ENCODE measurements around the gene SYAP1. TPM values are rescaled to one million over a fixed set of nuclear protein-coding genes. Genes with fewer than 3 reads are reported as not detected.

The SYAP1 gene
- total and polyA plus RNA-seq, 2 of the 8 experiments (the other 6 are each of a cell fraction or from before 2014, with no cell fraction given), result 2.9 to 20.3 TPM

- H3K4ac ChIP-seq (replicated peaks; ENCODE audit: insufficient read length, low read depth, low read length), result no peak overlapping the region
- no peak overlapping the region for H4K8ac ChIP-seq (ENCODE audit: extremely low read depth, insufficient read depth, low read length)
- peaks cover 0 to 32% (median 17%) of the 10 kb centered on the region in 4 experiments; a peak in 5 of 8 replicates for H3K36me3 ChIP-seq (ENCODE audit: control insufficient read depth in 2 of 4, insufficient read depth in 4 of 4, low read length in 3 of 4)
- H3K9ac ChIP-seq (replicated peaks in 1 of 4; ENCODE audit: extremely low read depth in 1 of 4, low read depth in 3 of 4, low read length in 3 of 4), result no peak overlapping the region
- no peaks in the 10 kb centered on the region for H3K79me1 ChIP-seq (ENCODE audit: low read depth, low read length)
- ChIA-PET POLR2A (ENCODE audit: partially characterized antibody) (interaction anchor here (1.0 to 3.8 kb wide), 3 partner anchors 10 to 78 kb away, joined by 3 to 12 read pairs (median 3); partner anchors contain the start of gene SYAP1), CTCF (ENCODE audit: partially characterized antibody) (interaction anchor here (0.6 to 1.5 kb wide), 2 partner anchors 10 to 197 kb away, joined by 3 read pairs; no protein-coding TSS in a partner anchor)
- no peak overlapping the region for H2BK12ac ChIP-seq (ENCODE audit: low read depth, low read length)
- H2AFZ ChIP-seq (ENCODE audit: low read length), result no peak overlapping the region
- WGBS, 2 experiments (ENCODE audit: extremely low coverage in 1 of 2, insufficient coverage in 1 of 2, insufficient read length in 1 of 2, insufficient replicate concordance in 2 of 2, low coverage in 1 of 2, low lambda C conversion rate in 2 of 2, missing lambda C conversion rate in 1 of 2), result 100% methylated on average over 4 of the region's 4 CpGs; no CpG with 5 or more reads in 1 of the 2 experiments
- no peaks in the 10 kb centered on the region for H3K27me3 ChIP-seq (replicated peaks in 1 of 4; ENCODE audit: control insufficient read depth in 3 of 4, extremely low read depth in 1 of 4, insufficient read depth in 3 of 4, low read length in 3 of 4)
- no peak overlapping the region for H4K91ac ChIP-seq (replicated peaks; ENCODE audit: insufficient read length, low read length)
- H3K4me3 ChIP-seq (ENCODE audit: extremely low read depth in 1 of 4, insufficient read depth in 2 of 4, low read depth in 3 of 4, low read length in 4 of 4), result no peak overlapping the region
- H2BK20ac ChIP-seq (ENCODE audit: low read length), result no peak overlapping the region
- H3K23ac ChIP-seq (ENCODE audit: insufficient read length), result no peak overlapping the region
- H3K23me2 ChIP-seq (ENCODE audit: low read depth, low read length), result no peaks in the 10 kb centered on the region
- peaks cover 2 to 3% of the 10 kb centered on the region in 2 experiments for H4K20me1 ChIP-seq (replicated peaks in 1 of 2; ENCODE audit: control insufficient read depth in 1 of 2, insufficient read depth in 2 of 2, low read length in 2 of 2)
- no peak overlapping the region for H4K5ac ChIP-seq (ENCODE audit: insufficient read length, low read depth, low read length)
- H3K27ac ChIP-seq (ENCODE audit: low read depth, low read length), result no peak overlapping the region
- no peaks in the 10 kb centered on the region for H3K9me3 ChIP-seq (ENCODE audit: insufficient read depth in 2 of 2, low read depth in 1 of 2, low read length in 1 of 2)
- DNase-seq (ENCODE audit: low read depth in 1 of 2, low spot score in 2 of 2) (no peak), FAIRE-seq (no peak)
- no peak overlapping the region for H2AK5ac ChIP-seq (ENCODE audit: low read depth, low read length)
- H2BK5ac ChIP-seq (ENCODE audit: low read depth, low read length), result no peak overlapping the region
- no peak overlapping the region for H3K14ac ChIP-seq (ENCODE audit: insufficient read length)
- no peaks in the 10 kb centered on the region for H3K4me1 ChIP-seq (replicated peaks in 1 of 4; ENCODE audit: control insufficient read depth in 3 of 4, insufficient read depth in 4 of 4, low read length in 3 of 4)
- H2BK15ac ChIP-seq (ENCODE audit: low read length), result no peak overlapping the region
- no peak overlapping the region for H3K18ac ChIP-seq (ENCODE audit: extremely low read depth, low read length)
- no peak overlapping the region for H3K4me2 ChIP-seq (ENCODE audit: insufficient read depth in 1 of 2, low read depth in 2 of 2, low read length in 2 of 2)
- H2BK120ac ChIP-seq (replicated peaks; ENCODE audit: low read depth, low read length), result no peak overlapping the region
- H3K56ac ChIP-seq (replicated peaks; ENCODE audit: insufficient read length, low read depth, low read length), result no peak overlapping the region
- H3K79me2 ChIP-seq (ENCODE audit: control insufficient read depth in 1 of 2, insufficient read depth in 2 of 2, low read length in 2 of 2), result peaks cover 0 to 69% of the 10 kb centered on the region in 2 experiments; a peak in 2 of 4 replicates
- no peak for TF ChIP-seq KDM4A (IDR thresholded peaks at IDR 0.05; ENCODE audit: low read depth, low read length, severe bottlenecking)
- TF ChIP-seq BRCA1 (IDR thresholded peaks at IDR 0.05; ENCODE audit: low read depth, low read length), result no peak
- TF ChIP-seq, protein P1, sequence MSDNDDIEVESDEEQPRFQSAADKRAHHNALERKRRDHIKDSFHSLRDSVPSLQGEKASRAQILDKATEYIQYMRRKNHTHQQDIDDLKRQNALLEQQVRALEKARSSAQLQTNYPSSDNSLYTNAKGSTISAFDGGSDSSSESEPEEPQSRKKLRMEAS (IDR thresholded peaks at IDR 0.05), result no peak
- no peak for TF ChIP-seq CBX5 (IDR thresholded peaks at IDR 0.05; ENCODE audit: low read depth, low read length)
- no peak for TF ChIP-seq SP2 (IDR thresholded peaks at IDR 0.05; ENCODE audit: low read length)
- no peak for TF ChIP-seq SP1 (IDR thresholded peaks at IDR 0.05; ENCODE audit: low read depth, low read length)
- TF ChIP-seq ASH2L (IDR thresholded peaks at IDR 0.05; ENCODE audit: low read length), result no peak
- TF ChIP-seq USF2 (IDR thresholded peaks at IDR 0.05; ENCODE audit: low read length), result no peak
- TF ChIP-seq HDAC2 (IDR thresholded peaks at IDR 0.05; ENCODE audit: borderline replicate concordance in 1 of 2, low read depth in 2 of 2, low read length in 2 of 2), result no peak
- TF ChIP-seq SAP30 (IDR thresholded peaks at IDR 0.05; ENCODE audit: insufficient read depth, insufficient replicate concordance, low read length), result no peak
- TF ChIP-seq KDM1A (IDR thresholded peaks at IDR 0.05; ENCODE audit: borderline replicate concordance, low read length), result no peak
- no peak for TF ChIP-seq KDM5A (IDR thresholded peaks at IDR 0.05; ENCODE audit: low read length)
These were observed 78.4 kb downstream of the SYAP1 start for GRCh38 chrX:16797841-16798240.
